GM12878 (cell line): ENCODE data around the gene DRD3. TPM values are rescaled to one million over a fixed set of nuclear protein-coding genes. Genes with fewer than 3 reads are reported as not detected.

Experiments used
- ATAC-seq: fragments of 200-7000 bp; cut with Tn5 transposase; 3 replicates; pipeline ENCODE4 v1.9.1; 2020; ENCODE audit warnings: mild to moderate bottlenecking, moderate library complexity
- BruUV-seq: library from RNA; stranded (reverse); fragments of 400-500 nt; replicated peaks from 2 replicates; lab custom pipeline; 2021; lab: Mats Ljungman, UMichigan
- CTCF ChIA-PET: fragments of 300-600 bp; sonication (Branson Sonifier 250); formaldehyde crosslinking; extraction: SDS; loops from one replicate; lab custom pipeline; 2021; ENCODE audit warnings: inconsistent platforms; lab: Yijun Ruan, JAX
- POLR2A ChIA-PET: fragments of 350-600 bp; formaldehyde crosslinking; extraction: SDS; loops from one replicate; lab custom pipeline; 2021; ENCODE audit warnings: inconsistent platforms; lab: Charles Lee
- RAD21 ChIA-PET: fragments of 300-600 bp; sonication (Branson Sonifier 250); formaldehyde crosslinking; loops from one replicate; lab custom pipeline; 2023; ENCODE audit warnings: antibody characterized with exemption; ENCODE audit not compliant: unreplicated experiment; lab: Charles Lee
- SMC1A ChIA-PET: fragments of 300-600 bp; sonication (Branson Sonifier 250); formaldehyde crosslinking; loops from one replicate; lab custom pipeline; 2023; ENCODE audit not compliant: unreplicated experiment, uncharacterized antibody; lab: Charles Lee
- DNase-seq: peaks from one replicate; pipeline ENCODE4 v3.0.0-alpha.2; 2011; ENCODE audit warnings: low read depth, low spot score
- FAIRE-seq: peaks from 3 replicates; lab custom pipeline; 2011; peaks lifted over from hg19 to GRCh38; lab: Jason Lieb, UNC
- H2AFZ ChIP-seq: 2 replicates; pipeline ENCODE4 v1.6.0; 2011; ENCODE audit warnings: low read depth, low read length, control low read depth; ENCODE audit not compliant: control insufficient read depth
- H3K27ac ChIP-seq: 2 replicates; pipeline ENCODE4 v1.5.1; 2011; ENCODE audit warnings: control low read depth; ENCODE audit not compliant: control insufficient read depth, insufficient read depth
- H3K27me3 ChIP-seq, 2 experiments: replicated peaks in 1 of 2; 2 replicates each; pipeline versions ENCODE4 v1.6.0 to v1.6.1; 2011; ENCODE audit warnings: low read length in 1 of 2; ENCODE audit not compliant: control insufficient read depth in 2 of 2, insufficient read depth in 2 of 2
- H3K36me3 ChIP-seq, 2 experiments: 2 replicates each; pipeline ENCODE4 v1.5.1; 2011; ENCODE audit warnings: low read length in 1 of 2; ENCODE audit not compliant: control insufficient read depth in 2 of 2, insufficient read depth in 2 of 2
- H3K4me1 ChIP-seq: 2 replicates; pipeline ENCODE4 v1.6.1; 2011; ENCODE audit warnings: mild to moderate bottlenecking, low read length, moderate library complexity, mixed read lengths; ENCODE audit not compliant: control insufficient read depth, insufficient read depth
- H3K4me2 ChIP-seq: 2 replicates; pipeline ENCODE4 v1.6.0; 2011; ENCODE audit warnings: control low read depth; ENCODE audit not compliant: control insufficient read depth, insufficient read depth
- H3K4me3 ChIP-seq: fragments of 200-600 bp; sonication (generic); 2 replicates; pipeline ENCODE4 v1.5.1; 2016
- H3K79me2 ChIP-seq: 2 replicates; pipeline ENCODE4 v1.6.0; 2011; ENCODE audit warnings: low read length; ENCODE audit not compliant: control insufficient read depth, insufficient read depth
- H3K9ac ChIP-seq: 2 replicates; pipeline ENCODE4 v1.8.0; 2011; ENCODE audit warnings: low read length, control low read depth, mixed read lengths; ENCODE audit not compliant: control insufficient read depth, insufficient read depth
- H3K9me3 ChIP-seq: replicated peaks from 3 replicates; pipeline ENCODE4 v1.5.1; 2011; ENCODE audit warnings: mild to moderate bottlenecking, low read length; ENCODE audit not compliant: control insufficient read depth, insufficient read depth
- H4K20me1 ChIP-seq: 2 replicates; pipeline ENCODE4 v1.6.0; 2011; ENCODE audit not compliant: control insufficient read depth, insufficient read depth
- E2F8 ChIP-seq: fragments of 450-650 bp; IDR thresholded peaks from 2 replicates; pipeline ENCODE4 v1.6.1; 2018; ENCODE audit warnings: mild to moderate bottlenecking, low read depth, moderate library complexity; ENCODE audit not compliant: partially characterized antibody
- HDAC2 ChIP-seq: fragments of 200-600 bp; sonication (generic); IDR thresholded peaks from 2 replicates; pipeline ENCODE4 v1.6.1; 2017
- MXI1 ChIP-seq: fragments of 150-350 bp; IDR thresholded peaks from 2 replicates; pipeline ENCODE4 v1.6.1; 2011; ENCODE audit warnings: low read depth, mild to moderate bottlenecking, inconsistent platforms, low read length, improper control_type of control experiment
- MYB ChIP-seq: fragments of 150-350 bp; IDR thresholded peaks from 2 replicates; pipeline ENCODE4 v1.6.1; 2014; ENCODE audit warnings: mild to moderate bottlenecking, low read depth, low read length, borderline replicate concordance
- NFXL1 ChIP-seq: fragments of 450-650 bp; IDR thresholded peaks from 2 replicates; pipeline ENCODE4 v1.6.1; 2017; ENCODE audit warnings: antibody characterized with exemption, mild to moderate bottlenecking, borderline replicate concordance
- RFX5 ChIP-seq: IDR thresholded peaks from 2 replicates; pipeline ENCODE4 v1.6.1; 2011; ENCODE audit warnings: low read depth, low read length, improper control_type of control experiment
- SPI1 ChIP-seq: IDR thresholded peaks from 2 replicates; pipeline ENCODE4 v1.6.1; 2011; ENCODE audit warnings: low read depth, mild to moderate bottlenecking, low read length, moderate library complexity, borderline replicate concordance; ENCODE audit not compliant: insufficient read depth
- USF1 ChIP-seq: IDR thresholded peaks from 2 replicates; pipeline ENCODE4 v1.6.1; 2011; ENCODE audit warnings: borderline replicate concordance, low read depth, mild to moderate bottlenecking, moderate library complexity, mixed read lengths, low read length; ENCODE audit not compliant: insufficient read depth; ENCODE audit errors: extremely low read length
- ZNF622 ChIP-seq: fragments of 450-650 bp; IDR thresholded peaks from 2 replicates; pipeline ENCODE4 v1.6.1; 2017; ENCODE audit warnings: mild to moderate bottlenecking, inconsistent platforms
- WGBS: methylation state at CpG from one replicate; pipeline ENCODE4 v1.1.6; 2016; ENCODE audit warnings: low lambda C conversion rate; ENCODE audit not compliant: insufficient replicate concordance, insufficient coverage; ENCODE audit errors: missing lambda C conversion rate; 5-methylcytosine and 5-hydroxymethylcytosine counted together
- in situ Hi-C: fragments of 300-500 bp; cut with MboI; formaldehyde crosslinking; loops from 9 replicates; pipeline ENCODE4 v1.14.3; 2018; ENCODE audit warnings: mixed read lengths
- intact Hi-C: fragments of 100-400 bp; cut with micrococcal nuclease; formaldehyde crosslinking; loops from one replicate; pipeline ENCODE4 v1.14.2; 2022; ENCODE audit not compliant: unreplicated experiment
- polyA plus RNA-seq, 11 experiments: library from polyadenylated mRNA; depleted of rRNA in 4 of 11; unstranded in 6 of 11; stranded (reverse) in 5 of 11; fragments of >200 nt; fragmentation: Nextera tagmentation in 4 of 11; fragmentation: Illumina TruSeq in 1 of 11; extraction: Ambion mirVana in 4 of 11; extraction: Trizol in 1 of 11; gene quantifications; 1 replicate in 1 of 11; 2 replicates in 10 of 11; pipeline versions ENCODE4 v1.2.1 to v1.2.3, GENCODE V29; 2011 to 2016; ENCODE audit warnings: inconsistent platforms in 2 of 11, missing spikeins in 2 of 11, low read depth in 1 of 11
- total RNA-seq, 4 experiments: library from RNA; depleted of rRNA in 3 of 4; stranded (reverse); fragments of >200 nt in 3 of 4; fragmentation: Illumina TruSeq in 1 of 4; extraction: Trizol in 1 of 4; gene quantifications; 2 replicates each; pipeline versions ENCODE4 v1.2.1 to v1.2.3, GENCODE V29; 2013 to 2021

The DRD3 gene
- total and polyA plus RNA-seq, 10 of the 15 experiments (the other 5 are each of a cell fraction or from before 2014, with no cell fraction given), result not detected

- no peak for TF ChIP-seq RFX5
- no peak for TF ChIP-seq E2F8
- TF ChIP-seq, all 136 proteins: peak for 0
Measured at GRCh38 chr3:114103181-114103580, 75.7 kb downstream of the DRD3 start (continued).

- BruUV-seq, result no TSS peak
- SMC1A ChIA-PET, result interaction anchor here (2.0 kb wide), 1 partner anchor 9 kb away, joined by 6 read pairs; no protein-coding TSS in a partner anchor
- no peak for FAIRE-seq
Measured at GRCh38 chr3:114101101-114101500, 77.8 kb downstream of the DRD3 start.

More at GRCh38 chr3:114101101-114101500, 77.8 kb downstream of the DRD3 start:
- Histone ChIP-seq H3K79me2 (no peaks in the 10 kb centered on the region), H3K4me2 (no peak overlapping the region), H3K4me3 (no peak overlapping the region), H3K27me3 (no peaks in the 10 kb centered on the region), H3K4me1 (no peaks in the 10 kb centered on the region), H2AFZ (no peak overlapping the region), H3K27ac (no peak overlapping the region), H3K9ac (no peak overlapping the region), H3K9me3 (no peaks in the 10 kb centered on the region), H3K36me3 (no peaks in the 10 kb centered on the region), H4K20me1 (no peaks in the 10 kb centered on the region)
- no peak for ATAC-seq
- no peak for DNase-seq
- TF ChIP-seq ZNF622 (no peak), NFXL1 (no peak), HDAC2 (no peak), USF1 (no peak), MXI1 (no peak), MYB (no peak), SPI1 (no peak)
- ChIA-PET POLR2A (no interaction called here), CTCF (interaction anchor here (0.7 to 1.1 kb wide), 2 partner anchors 9 to 16 kb away, joined by 3 read pairs; no protein-coding TSS in a partner anchor), RAD21 (no interaction called here)
- in situ Hi-C loops (no loop called here), intact Hi-C loops (no loop called here)
- WGBS, result 86% methylated on average over 1 of the region's 1 CpG
